DMS53 treated with DMSO at 0.1 percent for 48 hours (cell line): Measurements from ENCODE around the gene FOXN3.

Experiments used
- DNase-seq: peaks from one replicate; lab custom pipeline; 2025; ENCODE audit not compliant: unreplicated experiment; lab: John Stamatoyannopoulos, UW

Gene FOXN3

GRCh38 chr14:89365061-89365801 lies 51.8 kb downstream of the FOXN3 start:
- no peak for DNase-seq

- no peak for DNase-seq
These were observed 52.7 kb downstream of the FOXN3 start for GRCh38 chr14:89364316-89364715.

GRCh38 chr14:89360277-89360676 lies 56.8 kb downstream of the FOXN3 start:
- DNase-seq = no peak

GRCh38 chr14:89359477-89360222 lies 57.4 kb downstream of the FOXN3 start:
- DNase-seq = no peak

- DNase-seq = no peak
These were observed 59.3 kb downstream of the FOXN3 start for GRCh38 chr14:89357655-89358297.

- no peak for DNase-seq
These were observed 60.1 kb downstream of the FOXN3 start for GRCh38 chr14:89356927-89357326.

GRCh38 chr14:89356496-89356895 lies 60.5 kb downstream of the FOXN3 start:
- DNase-seq = no peak

GRCh38 chr14:89353766-89354113 lies 63.3 kb downstream of the FOXN3 start:
- DNase-seq = no peak

GRCh38 chr14:89352976-89353765 lies 63.9 kb downstream of the FOXN3 start:
- no peak for DNase-seq

GRCh38 chr14:89351516-89352404 lies 65.3 kb downstream of the FOXN3 start:
- DNase-seq = no peak

GRCh38 chr14:89351221-89351515 lies 65.9 kb downstream of the FOXN3 start:
- no peak for DNase-seq

- no peak for DNase-seq
These were observed 66.9 kb downstream of the FOXN3 start for GRCh38 chr14:89350152-89350551.

GRCh38 chr14:89349171-89350008 lies 67.6 kb downstream of the FOXN3 start:
- peak; percentile 91 for DNase-seq

- no peak for DNase-seq
These were observed 68.3 kb downstream of the FOXN3 start for GRCh38 chr14:89348722-89349121.

- DNase-seq = no peak
These were observed 69.1 kb downstream of the FOXN3 start for GRCh38 chr14:89347885-89348284.

GRCh38 chr14:89344920-89345254 lies 72.1 kb downstream of the FOXN3 start:
- no peak for DNase-seq

GRCh38 chr14:89343356-89343755 lies 73.7 kb downstream of the FOXN3 start:
- no peak for DNase-seq

- no peak for DNase-seq
These were observed 75.0 kb downstream of the FOXN3 start for GRCh38 chr14:89342049-89342448.

- DNase-seq = no peak
These were observed 76.5 kb downstream of the FOXN3 start for GRCh38 chr14:89340200-89341181.
